Stimulated activated CD4-positive, alpha-beta T cell treated with anti-CD3 and anti-CD28 coated beads, Interleukin-1b, Interleukin-23, amount 100 ng/mL, for 24 hours (primary cell): ENCODE data around the gene CRYGB.

Experiments
- DNase-seq, 4 experiments: peaks; one replicate each; pipeline ENCODE4 v3.0.0-alpha.2; 2020; ENCODE audit warnings: low read depth in 4 of 4, low spot score in 1 of 4

The CRYGB gene

GRCh38 chr2:208146006-208146405, at the start of gene CRYGB:
Gene CRYGB (minus strand): TSS chr2:208146158. CDS start chr2:208146120, 38 bp downstream.
- no peak for DNase-seq

- no peak for DNase-seq
Observed at GRCh38 chr2:208195531-208195930, 49.6 kb upstream of the CRYGB start.

- no peak for DNase-seq
Observed at GRCh38 chr2:208192611-208193236, 46.8 kb upstream of the CRYGB start.

- no peak for DNase-seq
Observed at GRCh38 chr2:208189810-208190503, 44.0 kb upstream of the CRYGB start, which contains the start of gene C2orf80. Gene C2orf80 (minus strand): TSS chr2:208190030. CDS start chr2:208186986, 3,044 bp downstream.

GRCh38 chr2:208189069-208189809, 43.3 kb upstream of the CRYGB start:
- DNase-seq, result no peak

- DNase-seq, result no peak
Observed at GRCh38 chr2:208186893-208187292, 40.9 kb upstream of the CRYGB start.

- DNase-seq, result no peak
Observed at GRCh38 chr2:208186465-208186864, 40.5 kb upstream of the CRYGB start.

GRCh38 chr2:208183972-208184705, 38.2 kb upstream of the CRYGB start:
- DNase-seq, result no peak

GRCh38 chr2:208183526-208183925, 37.6 kb upstream of the CRYGB start:
- DNase-seq, result no peak

GRCh38 chr2:208182835-208183234, 36.9 kb upstream of the CRYGB start:
- no peak for DNase-seq

- DNase-seq, result no peak
Observed at GRCh38 chr2:208179028-208179609, 33.2 kb upstream of the CRYGB start.

- no peak for DNase-seq
Observed at GRCh38 chr2:208175840-208176153, 29.8 kb upstream of the CRYGB start.

GRCh38 chr2:208175069-208175839, 29.3 kb upstream of the CRYGB start:
- DNase-seq, result peak; percentile 18 to 47 (median 36)

GRCh38 chr2:208174144-208174543, 28.2 kb upstream of the CRYGB start:
- no peak for DNase-seq

GRCh38 chr2:208172125-208172524, 26.2 kb upstream of the CRYGB start:
- DNase-seq, result no peak

GRCh38 chr2:208164951-208165755, 19.2 kb upstream of the CRYGB start:
- no peak for DNase-seq

- DNase-seq, result no peak
Observed at GRCh38 chr2:208163489-208163888, 17.5 kb upstream of the CRYGB start, which contains the start of gene CRYGA. Gene CRYGA (minus strand): TSS chr2:208163589. CDS start chr2:208163556, 33 bp downstream.

- DNase-seq, result no peak
Observed at GRCh38 chr2:208156439-208156838, 10.5 kb upstream of the CRYGB start.

GRCh38 chr2:208153156-208153555, 7.2 kb upstream of the CRYGB start:
- DNase-seq, result no peak
